GM18868 (cell line): ENCODE data around the gene OR4C45.
"Not testable (repeated sequence)": the region's sequence is repeated elsewhere in the genome, so short reads cannot be mapped to it uniquely, and the experiment has no call there.

Experiments
- ATAC-seq: cut with Tn5 transposase; IDR thresholded peaks from one replicate; pipeline ENCODE4 v1.9.1; 2021; ENCODE audit warnings: mild to moderate bottlenecking, moderate library complexity; ENCODE audit not compliant: unreplicated experiment

The OR4C45 gene

DNA sequence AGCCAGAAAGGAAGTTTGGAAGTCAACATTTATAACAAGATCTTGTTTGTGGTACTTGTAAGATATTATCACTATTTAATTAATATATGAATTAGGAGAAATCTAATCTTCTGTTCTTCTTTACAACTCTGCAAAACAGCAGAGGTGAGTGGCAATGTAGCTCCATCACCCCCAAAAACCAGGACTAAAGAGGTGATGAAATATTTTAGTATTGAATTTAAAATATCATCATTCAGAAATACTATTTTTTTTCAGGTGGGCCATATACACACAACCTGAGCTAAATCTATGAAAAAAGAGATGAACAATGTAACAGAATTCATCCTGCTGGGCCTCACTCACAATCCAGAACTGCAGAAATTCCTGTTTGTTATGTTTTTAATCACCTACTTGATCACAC is at the start of gene OR4C45:
OR4C45 (plus strand) TSS at position 301 of the 400 bp plus-strand sequence.
- ATAC-seq = no peak

GRCh38 chr11:49995565-49995964 is 37.1 kb upstream of the OR4C45 start:
- ATAC-seq = peak; percentile 81

GRCh38 chr11:50030193-50030592 is 2.5 kb upstream of the OR4C45 start:
- ATAC-seq = no peak

GRCh38 chr11:50036239-50036638 is 3.6 kb downstream of the OR4C45 start:
- ATAC-seq = not testable (repeated sequence)

GRCh38 chr11:50037251-50037650 is 4.6 kb downstream of the OR4C45 start:
- ATAC-seq = no peak

- ATAC-seq = no peak
Observed at GRCh38 chr11:50044647-50045046, 12.0 kb downstream of the OR4C45 start.

DNA sequence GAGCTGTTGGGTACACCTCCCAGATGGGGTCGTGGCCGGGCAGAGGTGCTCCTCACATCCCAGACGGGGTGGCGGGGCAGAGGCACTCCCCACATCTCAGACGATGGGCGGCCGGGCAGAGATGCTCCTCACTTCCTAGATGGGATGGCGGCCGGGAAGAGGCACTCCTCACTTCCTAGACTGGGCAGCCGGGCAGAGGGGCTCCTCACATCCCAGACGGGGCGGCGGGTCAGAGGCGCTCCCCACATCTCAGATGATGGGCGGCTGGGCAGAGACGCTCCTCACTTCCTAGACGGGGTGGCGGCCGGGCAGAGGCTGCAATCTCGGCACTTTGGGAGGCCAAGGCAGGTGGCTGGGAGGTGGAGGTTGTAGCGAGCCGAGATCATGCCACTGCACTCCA is 30.4 kb downstream of the OR4C45 start:
- ATAC-seq = not testable (repeated sequence)

GRCh38 chr11:50070389-50070788 is 37.7 kb downstream of the OR4C45 start:
- no peak for ATAC-seq

DNA sequence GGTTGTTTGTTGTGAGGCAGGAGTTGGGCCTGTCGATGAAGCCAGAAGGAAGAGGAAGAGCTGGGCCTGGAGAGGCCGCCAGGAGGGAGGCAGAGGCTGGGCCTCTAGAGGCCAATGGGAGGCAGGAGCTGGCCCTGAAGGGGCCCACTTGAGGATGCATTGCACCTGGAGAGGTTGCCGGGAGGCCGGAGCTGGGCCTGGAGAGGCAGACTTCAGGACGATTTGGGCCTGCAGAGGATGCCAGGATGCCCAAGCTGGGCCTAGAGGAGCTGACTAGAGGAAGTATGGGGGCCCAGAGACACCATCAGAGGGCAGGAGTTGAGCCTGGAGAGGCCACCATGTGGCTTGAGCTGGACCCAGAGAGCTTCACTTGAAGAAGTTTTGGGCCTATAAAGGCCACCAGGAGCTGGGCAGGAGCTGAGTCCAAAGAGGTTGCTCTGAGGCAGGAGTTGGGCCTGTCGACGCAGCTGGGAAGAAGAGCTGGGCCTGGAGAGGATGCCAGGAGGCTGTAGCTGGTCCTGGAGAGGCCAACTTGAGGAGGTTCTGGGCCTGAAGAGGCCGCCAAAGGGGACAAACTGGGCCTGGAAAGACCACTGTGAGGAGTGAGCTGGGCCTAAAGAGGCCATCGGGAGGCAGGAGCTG is 39.0 kb downstream of the OR4C45 start:
- no peak for ATAC-seq

- ATAC-seq = no peak
Observed at GRCh38 chr11:50072226-50073112, 39.8 kb downstream of the OR4C45 start.

DNA sequence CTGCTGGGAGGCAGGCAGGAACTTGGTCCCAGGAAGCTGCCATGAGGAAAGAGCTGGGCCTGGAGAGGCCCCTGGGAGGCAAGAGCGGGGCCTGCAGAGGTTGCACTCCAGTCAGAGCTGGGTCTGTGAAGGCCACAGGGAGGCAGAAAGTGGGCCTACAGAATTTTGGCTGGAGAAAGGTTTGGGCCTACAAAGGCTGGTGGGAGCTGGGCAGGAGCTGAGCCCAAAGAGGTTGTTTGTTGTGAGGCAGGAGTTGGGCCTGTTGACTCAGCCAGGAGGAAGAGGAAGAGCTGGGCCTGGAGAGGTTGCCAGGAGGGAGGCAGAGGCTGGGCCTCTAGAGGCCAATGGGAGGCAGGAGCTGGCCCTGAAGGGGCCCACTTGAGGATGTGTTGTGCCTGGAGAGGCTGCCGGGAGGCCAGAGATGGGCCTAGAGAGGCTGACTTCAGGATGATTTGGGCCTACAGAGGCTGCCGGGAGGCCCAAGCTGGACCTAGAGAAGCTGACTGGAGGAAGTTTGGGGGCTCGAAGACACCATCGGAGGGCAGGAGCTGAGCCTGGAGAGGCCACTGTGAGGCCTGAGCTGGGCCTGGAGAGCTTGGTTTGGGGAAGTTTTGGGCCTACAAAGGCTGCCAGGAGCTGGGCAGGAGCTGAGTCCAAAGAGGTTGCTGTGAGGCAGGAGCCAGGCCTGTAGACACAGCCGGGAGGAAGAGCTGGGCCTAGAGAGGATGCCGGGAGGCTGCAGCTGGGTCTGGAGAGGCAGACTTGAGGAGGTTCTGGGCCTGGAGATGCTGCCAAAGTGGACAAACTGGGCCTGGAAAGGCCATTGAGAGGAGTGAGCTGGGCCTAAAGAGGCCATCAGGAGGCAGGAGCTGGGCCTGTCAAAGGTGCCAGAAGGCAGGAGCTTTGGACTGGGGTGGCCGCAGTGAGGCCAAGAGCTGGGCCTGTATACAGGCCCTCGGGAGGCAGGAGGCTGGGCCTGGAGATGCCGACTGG is 40.7 kb downstream of the OR4C45 start:
- ATAC-seq = no peak

DNA sequence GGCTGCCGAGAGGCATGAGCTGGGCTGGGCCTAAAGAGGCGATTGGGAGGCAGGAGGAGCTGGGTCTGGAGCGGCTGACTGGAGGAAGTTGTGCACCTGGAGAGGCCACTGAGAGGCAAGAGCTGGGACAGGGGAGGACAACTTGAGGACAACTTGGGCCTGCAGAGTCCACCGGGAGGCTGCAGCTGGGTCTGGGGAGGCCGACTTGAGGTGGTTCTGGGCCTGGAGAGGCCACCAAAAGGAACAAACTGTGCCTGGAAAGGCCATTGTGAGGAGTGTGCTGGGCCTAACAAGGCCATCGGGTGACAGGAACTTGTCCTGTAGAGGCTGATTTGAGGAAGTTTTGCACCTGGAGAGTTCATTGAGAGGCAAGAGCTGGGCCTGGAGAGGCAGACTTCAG is 41.5 kb downstream of the OR4C45 start:
- ATAC-seq = no peak

- no peak for ATAC-seq
Observed at GRCh38 chr11:50075856-50076255, 43.2 kb downstream of the OR4C45 start.

DNA sequence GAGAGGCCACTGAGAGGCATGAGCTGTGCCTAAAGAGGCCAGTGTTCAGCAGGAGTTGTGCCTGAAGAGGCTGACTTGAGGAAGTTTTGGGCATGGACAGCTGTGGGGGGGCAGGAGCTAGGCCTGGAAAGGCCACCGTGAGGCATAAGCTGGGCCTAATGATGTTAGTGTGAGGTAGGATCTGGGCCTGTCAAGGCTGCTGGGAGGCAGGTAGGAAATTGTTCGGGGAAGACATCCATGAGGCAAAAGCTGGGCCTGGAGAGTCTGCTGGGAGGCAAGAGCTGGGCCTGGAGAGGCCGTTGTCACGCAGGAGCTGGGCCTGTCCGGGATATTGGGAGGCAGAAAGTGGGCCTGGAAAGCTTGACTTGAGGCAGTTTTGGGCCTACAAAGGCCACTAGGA is 44.9 kb downstream of the OR4C45 start:
- ATAC-seq = no peak

DNA sequence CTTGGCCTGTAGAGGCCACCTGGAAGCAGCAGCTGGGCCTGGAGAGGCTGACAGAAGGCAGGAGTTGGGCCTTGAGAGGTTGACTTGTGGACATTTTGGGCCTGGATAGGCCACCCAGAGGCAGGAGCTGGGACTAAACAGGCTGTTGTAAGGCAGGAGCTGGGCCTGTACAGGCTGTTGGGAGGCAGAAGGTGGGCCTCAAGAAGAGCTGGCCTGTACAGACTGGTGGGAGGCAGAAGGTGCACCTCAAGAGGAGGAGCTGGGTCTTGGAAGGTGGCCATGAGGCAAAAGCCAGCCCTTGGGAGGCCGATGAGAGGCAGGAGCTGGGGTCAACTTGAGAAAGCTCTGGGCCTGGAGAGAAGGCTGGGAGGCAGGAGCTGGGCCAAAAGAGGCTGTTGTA is 45.3 kb downstream of the OR4C45 start:
- no peak for ATAC-seq

DNA sequence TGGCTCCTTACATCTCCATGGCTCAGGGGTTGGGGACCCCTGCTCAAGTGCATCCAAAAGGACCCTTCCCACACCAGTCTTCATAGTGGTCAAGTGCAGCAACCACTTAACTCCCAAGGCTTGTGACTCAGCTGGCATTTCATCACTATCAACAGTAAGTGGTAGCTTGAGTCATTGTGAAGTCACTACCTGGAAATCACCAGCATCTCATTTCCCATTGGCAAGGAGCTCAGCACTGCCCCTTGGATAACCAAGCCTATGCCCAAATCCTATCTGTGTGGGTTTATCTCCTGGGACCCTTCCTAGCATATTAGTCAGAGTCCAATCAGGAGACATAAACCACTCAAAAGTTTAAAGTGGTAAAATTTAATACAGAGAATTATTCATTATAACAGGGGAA is 46.3 kb downstream of the OR4C45 start:
- ATAC-seq = not testable (repeated sequence)

DNA sequence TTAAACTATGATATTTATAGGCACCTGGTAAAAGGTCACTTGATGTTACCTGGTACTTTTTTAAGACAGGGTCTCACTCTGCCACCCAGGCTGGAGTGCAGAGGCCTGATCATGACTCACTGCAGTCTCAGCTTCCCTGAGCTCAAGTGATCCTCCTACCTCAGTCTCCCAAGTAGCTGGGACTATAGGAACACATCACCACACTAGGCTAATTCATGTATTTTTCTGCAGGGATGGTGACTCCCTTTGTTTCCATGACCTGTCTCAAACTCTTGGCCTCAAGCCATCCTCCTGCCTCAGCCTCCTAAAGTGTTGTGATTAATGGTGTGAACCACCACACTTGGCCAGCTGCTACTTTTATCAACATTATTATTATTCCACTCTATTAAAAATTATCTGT is 47.6 kb downstream of the OR4C45 start:
- no peak for ATAC-seq
